Uterus (tissue), 2 donors: ENCODE measurements around the gene KCNIP3.
"Not testable (repeated sequence)": the region's sequence is repeated elsewhere in the genome, so short reads cannot be mapped to it uniquely, and the experiment has no call there.

Experiments
- POLR2A ChIP-seq, 2 donors: fragments of 450-650 bp; IDR thresholded peaks; one replicate each; pipeline ENCODE4 v1.6.1; 2016; ENCODE audit warnings: antibody characterized with exemption in 2 of 2, mild to moderate bottlenecking in 1 of 2, moderate library complexity in 1 of 2
- TF ChIP-seq, protein P1 (sequence below), 4 experiments: fragments of 200-600 bp in 2 of 4; fragments of 450-650 bp in 2 of 4; sonication (generic) in 2 of 4; IDR thresholded peaks; one replicate each; pipeline ENCODE4 v1.5.1; 2016 to 2019; ENCODE audit warnings: antibody characterized with exemption in 4 of 4, mild to moderate bottlenecking in 2 of 4, moderate library complexity in 1 of 4

GRCh38 chr2:95415138-95415537 is 118.0 kb downstream of the KCNIP3 start:
- TF ChIP-seq, protein P1, sequence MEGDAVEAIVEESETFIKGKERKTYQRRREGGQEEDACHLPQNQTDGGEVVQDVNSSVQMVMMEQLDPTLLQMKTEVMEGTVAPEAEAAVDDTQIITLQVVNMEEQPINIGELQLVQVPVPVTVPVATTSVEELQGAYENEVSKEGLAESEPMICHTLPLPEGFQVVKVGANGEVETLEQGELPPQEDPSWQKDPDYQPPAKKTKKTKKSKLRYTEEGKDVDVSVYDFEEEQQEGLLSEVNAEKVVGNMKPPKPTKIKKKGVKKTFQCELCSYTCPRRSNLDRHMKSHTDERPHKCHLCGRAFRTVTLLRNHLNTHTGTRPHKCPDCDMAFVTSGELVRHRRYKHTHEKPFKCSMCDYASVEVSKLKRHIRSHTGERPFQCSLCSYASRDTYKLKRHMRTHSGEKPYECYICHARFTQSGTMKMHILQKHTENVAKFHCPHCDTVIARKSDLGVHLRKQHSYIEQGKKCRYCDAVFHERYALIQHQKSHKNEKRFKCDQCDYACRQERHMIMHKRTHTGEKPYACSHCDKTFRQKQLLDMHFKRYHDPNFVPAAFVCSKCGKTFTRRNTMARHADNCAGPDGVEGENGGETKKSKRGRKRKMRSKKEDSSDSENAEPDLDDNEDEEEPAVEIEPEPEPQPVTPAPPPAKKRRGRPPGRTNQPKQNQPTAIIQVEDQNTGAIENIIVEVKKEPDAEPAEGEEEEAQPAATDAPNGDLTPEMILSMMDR (IDR thresholded peaks at IDR 0.05): not testable (repeated sequence)
- TF ChIP-seq POLR2A (IDR thresholded peaks at IDR 0.05): not testable (repeated sequence)
